ENCODE results near the gene TACSTD2. TPM values are rescaled to one million over a fixed set of nuclear protein-coding genes. Genes with fewer than 3 reads are reported as not detected.
A peak's percentile ranks its signal among the peaks of the same experiment; 100 is the strongest.

The TACSTD2 gene
- total RNA-seq, 4 donors from 2014 or later = 151 to 724 (median 511) TPM

- Histone ChIP-seq H3K4me3 (peak overlapping the region; percentile 73), H3K4me1 (peaks cover 48% of the 10 kb centered on the region), H3K27me3 (peaks cover 21% of the 10 kb centered on the region), H3K36me3 (no peaks in the 10 kb centered on the region), H3K27ac (peak overlapping the region; percentile 97), H3K9me3 (no peaks in the 10 kb centered on the region)
- TF ChIP-seq CTCF (IDR thresholded peaks at IDR 0.05) (no peak), POLR2AphosphoS5 (IDR thresholded peaks at IDR 0.05) (no peak), POLR2A (IDR thresholded peaks at IDR 0.05) (no peak), EP300 (IDR thresholded peaks at IDR 0.05) (no peak)
- DNase-seq (ENCODE audit: low spot score in 2 of 2) = no peak
- 46% methylated on average over 2 of the region's 2 CpGs for WGBS
These were observed 2.2 kb downstream of the TACSTD2 start for GRCh38 chr1:58574816-58575215.

GRCh38 chr1:58573705-58574591, 3.1 kb downstream of the TACSTD2 start:
- TF ChIP-seq EP300 (IDR thresholded peaks at IDR 0.05) = no peak
- TF ChIP-seq POLR2AphosphoS5 (IDR thresholded peaks at IDR 0.05) = peak in 1 of 3 donors; percentile 46
- TF ChIP-seq POLR2A (IDR thresholded peaks at IDR 0.05) = no peak
- TF ChIP-seq CTCF (IDR thresholded peaks at IDR 0.05) = no peak
- peaks cover 21% of the 10 kb centered on the region for H3K27me3 ChIP-seq
- 51% methylated on average over 4 of the region's 4 CpGs for WGBS
- no peak for DNase-seq (ENCODE audit: low spot score in 2 of 2)
- H3K9me3 ChIP-seq = no peaks in the 10 kb centered on the region
- H3K4me3 ChIP-seq = peak overlapping the region; percentile 73
- H3K27ac ChIP-seq = peak overlapping the region; percentile 97
- H3K4me1 ChIP-seq = peaks cover 48% of the 10 kb centered on the region
- H3K36me3 ChIP-seq = no peaks in the 10 kb centered on the region

- Histone ChIP-seq H3K36me3 (no peaks in the 10 kb centered on the region), H3K27ac (peak overlapping the region; percentile 97), H3K4me1 (peaks cover 46% of the 10 kb centered on the region), H3K4me3 (peak overlapping the region; percentile 11), H3K9me3 (no peaks in the 10 kb centered on the region), H3K27me3 (peaks cover 21% of the 10 kb centered on the region)
- no peak for DNase-seq (ENCODE audit: low spot score in 2 of 2)
- TF ChIP-seq POLR2AphosphoS5 (IDR thresholded peaks at IDR 0.05) = no peak
- no peak for TF ChIP-seq EP300 (IDR thresholded peaks at IDR 0.05)
- TF ChIP-seq POLR2A (IDR thresholded peaks at IDR 0.05) = no peak
- TF ChIP-seq CTCF (IDR thresholded peaks at IDR 0.05) = no peak
- WGBS = 43% methylated on average over 2 of the region's 2 CpGs
These were observed 3.9 kb downstream of the TACSTD2 start for GRCh38 chr1:58573138-58573537.

- DNase-seq (ENCODE audit: low spot score in 2 of 2) = no peak
- H3K9me3 ChIP-seq = no peaks in the 10 kb centered on the region
- peak overlapping the region; percentile 11 for H3K4me3 ChIP-seq
- 32% methylated on average over 2 of the region's 2 CpGs for WGBS
- peaks cover 41% of the 10 kb centered on the region for H3K4me1 ChIP-seq
- TF ChIP-seq POLR2A (IDR thresholded peaks at IDR 0.05) = no peak
- no peak for TF ChIP-seq EP300 (IDR thresholded peaks at IDR 0.05)
- TF ChIP-seq POLR2AphosphoS5 (IDR thresholded peaks at IDR 0.05) = no peak
- no peak for TF ChIP-seq CTCF (IDR thresholded peaks at IDR 0.05)
- H3K36me3 ChIP-seq = no peaks in the 10 kb centered on the region
- peak overlapping the region; percentile 97 for H3K27ac ChIP-seq
- peaks cover 21% of the 10 kb centered on the region for H3K27me3 ChIP-seq
These were observed 4.4 kb downstream of the TACSTD2 start for GRCh38 chr1:58572690-58573089.

- TF ChIP-seq CTCF (IDR thresholded peaks at IDR 0.05) = no peak
- TF ChIP-seq EP300 (IDR thresholded peaks at IDR 0.05) = no peak
- no peak for TF ChIP-seq POLR2AphosphoS5 (IDR thresholded peaks at IDR 0.05)
- no peak for TF ChIP-seq POLR2A (IDR thresholded peaks at IDR 0.05)
- peaks cover 13% of the 10 kb centered on the region for H3K27me3 ChIP-seq
- DNase-seq (ENCODE audit: low spot score in 2 of 2) = no peak
- H3K4me1 ChIP-seq = peaks cover 36% of the 10 kb centered on the region
- H3K9me3 ChIP-seq = no peaks in the 10 kb centered on the region
- no peaks in the 10 kb centered on the region for H3K36me3 ChIP-seq
- no peak overlapping the region for H3K4me3 ChIP-seq
- peak overlapping the region; percentile 97 for H3K27ac ChIP-seq
These were observed 5.4 kb downstream of the TACSTD2 start for GRCh38 chr1:58571616-58572015.
